Mononuclear cell (primary cell): ENCODE measurements around the gene SETD4. TPM values are rescaled to one million over a fixed set of nuclear protein-coding genes. Genes with fewer than 3 reads are reported as not detected.

Experiments used
- H3K27me3 ChIP-seq: 2 replicates; pipeline ENCODE4 v1.6.0; 2011; ENCODE audit warnings: low read length, control low read depth; ENCODE audit not compliant: insufficient read depth
- H3K4me1 ChIP-seq: 2 replicates; pipeline ENCODE4 v1.5.1; 2011; ENCODE audit warnings: mild to moderate bottlenecking, low read length, control low read depth; ENCODE audit not compliant: insufficient read depth
- H3K4me3 ChIP-seq: 2 replicates; pipeline ENCODE4 v1.5.1; 2011; ENCODE audit warnings: mild to moderate bottlenecking, low read length, moderate library complexity
- H3K9me3 ChIP-seq: 2 replicates; pipeline ENCODE4 v1.5.1; 2011; ENCODE audit warnings: low read depth, mild to moderate bottlenecking, control low read depth, low read length
- total RNA-seq: library from RNA; depleted of rRNA; stranded (reverse); fragments of >200 nt; gene quantifications from one replicate; pipeline ENCODE4 v1.2.3, GENCODE V29; 2012

The SETD4 gene
- total RNA-seq, 1 donor: 8.4 TPM

- H3K9me3 ChIP-seq: no peaks in the 10 kb centered on the region
- H3K4me3 ChIP-seq: no peak overlapping the region
- peaks cover 7% of the 10 kb centered on the region for H3K4me1 ChIP-seq
- H3K27me3 ChIP-seq: peaks cover 26% of the 10 kb centered on the region
Measured at GRCh38 chr21:35988416-35989137, 71.7 kb downstream of the SETD4 start.

GRCh38 chr21:35987475-35987874, 72.9 kb downstream of the SETD4 start:
- Histone ChIP-seq H3K27me3 (peaks cover 27% of the 10 kb centered on the region), H3K9me3 (no peaks in the 10 kb centered on the region), H3K4me1 (peaks cover 7% of the 10 kb centered on the region), H3K4me3 (no peak overlapping the region)

GRCh38 chr21:35984654-35985361, 75.5 kb downstream of the SETD4 start:
- H3K9me3 ChIP-seq: no peaks in the 10 kb centered on the region
- peaks cover 27% of the 10 kb centered on the region for H3K27me3 ChIP-seq
- no peak overlapping the region for H3K4me3 ChIP-seq
- peaks cover 7% of the 10 kb centered on the region for H3K4me1 ChIP-seq

Other genes starting within 250 kb of the SETD4 start
- gene CBR1, start 9.5 kb upstream of the SETD4 start, total RNA-seq: 6.4 TPM
- 4.1 TPM for gene CBR3, start 74.6 kb upstream of the SETD4 start, total RNA-seq
- gene DOP1B, start 96.3 kb upstream of the SETD4 start, total RNA-seq: 14.6 TPM